Hepatocyte (in vitro differentiated cells): ENCODE results near the gene CMTM7. TPM values are rescaled to one million over a fixed set of nuclear protein-coding genes. Genes with fewer than 3 reads are reported as not detected.

Experiments used
- DNase-seq: peaks from one replicate; pipeline ENCODE4 v3.0.0-alpha.2; 2016; ENCODE audit warnings: low spot score
- H2AFZ ChIP-seq: fragments of 200-600 bp; sonication (generic); 2 replicates; pipeline ENCODE4 v1.6.0; 2016; ENCODE audit warnings: antibody characterized with exemption, mild to moderate bottlenecking
- H3K27ac ChIP-seq: fragments of 200-600 bp; sonication (generic); 2 replicates; pipeline ENCODE4 v1.5.1; 2016; ENCODE audit warnings: mild to moderate bottlenecking
- H3K27me3 ChIP-seq: fragments of 200-600 bp; sonication (generic); 2 replicates; pipeline ENCODE4 v1.6.1; 2016
- H3K36me3 ChIP-seq: fragments of 200-600 bp; sonication (generic); replicated peaks from 2 replicates; pipeline ENCODE4 v1.5.1; 2016; ENCODE audit warnings: low read depth; ENCODE audit not compliant: insufficient read depth
- H3K4me1 ChIP-seq: fragments of 200-600 bp; sonication (generic); 2 replicates; pipeline ENCODE4 v1.5.1; 2016; ENCODE audit warnings: mild to moderate bottlenecking, moderate library complexity; ENCODE audit not compliant: insufficient read depth
- H3K4me2 ChIP-seq: fragments of 200-600 bp; sonication (generic); 2 replicates; pipeline ENCODE4 v1.6.0; 2016
- H3K4me3 ChIP-seq: fragments of 200-600 bp; sonication (generic); 2 replicates; pipeline ENCODE4 v1.5.1; 2016; ENCODE audit warnings: mild to moderate bottlenecking
- H3K79me2 ChIP-seq: fragments of 200-600 bp; sonication (generic); 2 replicates; pipeline ENCODE4 v1.6.0; 2017; ENCODE audit warnings: mild to moderate bottlenecking
- H3K9me2 ChIP-seq: fragments of 200-600 bp; sonication (generic); replicated peaks from 2 replicates; pipeline ENCODE4 v1.6.0; 2017; ENCODE audit warnings: mild to moderate bottlenecking; ENCODE audit not compliant: insufficient read depth
- H3K9me3 ChIP-seq: fragments of 200-600 bp; sonication (generic); 2 replicates; pipeline ENCODE4 v1.5.1; 2016; ENCODE audit warnings: low read depth, mild to moderate bottlenecking
- H4K20me1 ChIP-seq: fragments of 200-600 bp; sonication (generic); 2 replicates; pipeline ENCODE4 v1.6.0; 2016; ENCODE audit warnings: mild to moderate bottlenecking; ENCODE audit not compliant: insufficient read depth, poor library complexity, severe bottlenecking
- CTCF ChIP-seq: fragments of 200-600 bp; sonication (generic); IDR thresholded peaks from 2 replicates; pipeline ENCODE4 v1.5.1; 2016; ENCODE audit warnings: antibody characterized with exemption, mild to moderate bottlenecking; ENCODE audit not compliant: poor library complexity
- EZH2 ChIP-seq: fragments of 200-600 bp; sonication (generic); IDR thresholded peaks from 2 replicates; pipeline ENCODE4 v1.6.1; 2016; ENCODE audit warnings: antibody characterized with exemption, mild to moderate bottlenecking, borderline replicate concordance
- EZH2phosphoT487 ChIP-seq: fragments of 200-600 bp; sonication (generic); IDR thresholded peaks from one replicate; pipeline ENCODE4 v1.6.1; 2018; ENCODE audit warnings: antibody characterized with exemption, mild to moderate bottlenecking, low read depth, moderate library complexity; ENCODE audit not compliant: unreplicated experiment, severe bottlenecking
- WGBS: methylation state at CpG from one replicate; pipeline ENCODE4 v1.1.6; 2016; ENCODE audit warnings: low lambda C conversion rate; ENCODE audit errors: missing lambda C conversion rate; 5-methylcytosine and 5-hydroxymethylcytosine counted together
- polyA plus RNA-seq: library from polyadenylated mRNA; unstranded; fragments of >200 nt; fragmentation: Nextera tagmentation; extraction: Ambion mirVana; gene quantifications from 2 replicates; pipeline ENCODE4 v1.2.1, GENCODE V29; 2016
- total RNA-seq: library from RNA; depleted of rRNA; stranded (reverse); fragments of >200 nt; gene quantifications from 2 replicates; pipeline ENCODE4 v1.2.3, GENCODE V29; 2014

CMTM7 gene
- total and polyA plus RNA-seq, 2 experiments from 2014 or later: 6.1 to 63.0 TPM

- peak overlapping the region; percentile 77 for H3K4me2 ChIP-seq
- DNase-seq: no peak
- H3K4me1 ChIP-seq: peaks cover 9% of the 10 kb centered on the region
- TF ChIP-seq EZH2phosphoT487 (no peak), CTCF (no peak), EZH2 (no peak)
- no peaks in the 10 kb centered on the region for H3K36me3 ChIP-seq
- H3K79me2 ChIP-seq: peaks cover 37% of the 10 kb centered on the region
- peak overlapping the region; percentile 51 for H2AFZ ChIP-seq
- no peaks in the 10 kb centered on the region for H4K20me1 ChIP-seq
- H3K9me2 ChIP-seq: no peaks in the 10 kb centered on the region
- peak overlapping the region; percentile 13 for H3K4me3 ChIP-seq
- no peaks in the 10 kb centered on the region for H3K27me3 ChIP-seq
- H3K27ac ChIP-seq: peak overlapping the region; percentile 97
- H3K9me3 ChIP-seq: no peaks in the 10 kb centered on the region
- WGBS: 6% methylated on average over 6 of the region's 6 CpGs
Observed at GRCh38 chr3:32502946-32503286, 111.3 kb downstream of the CMTM7 start.

Other genes with a start within 250 kb of the CMTM7 start
- gene CMTM8, start 153.2 kb upstream of the CMTM7 start, total RNA-seq: 17.1 and 20.7 TPM in 2 replicates
- gene CMTM8, start 153.2 kb upstream of the CMTM7 start, polyA plus RNA-seq: 23.9 and 34.1 TPM in 2 replicates
- 125 and 133 TPM in 2 replicates for gene CMTM6, start 111.0 kb downstream of the CMTM7 start, total RNA-seq
- 82.7 TPM in 2 replicates for gene CMTM6, start 111.0 kb downstream of the CMTM7 start, polyA plus RNA-seq
- gene DYNC1LI1, start 179.0 kb downstream of the CMTM7 start, total RNA-seq: 41.7 and 56.4 TPM in 2 replicates
- gene DYNC1LI1, start 179.0 kb downstream of the CMTM7 start, polyA plus RNA-seq: 36.0 and 40.8 TPM in 2 replicates